ENCODE measurements around the gene S1PR1.
"Not testable (repeated sequence)": the region's sequence is repeated elsewhere in the genome, so short reads cannot be mapped to it uniquely, and the experiment has no call there.

S1PR1 gene

GRCh38 chr1:101220906-101221305 is 15.9 kb upstream of the S1PR1 start:
- DNase-seq, result no peak

DNA sequence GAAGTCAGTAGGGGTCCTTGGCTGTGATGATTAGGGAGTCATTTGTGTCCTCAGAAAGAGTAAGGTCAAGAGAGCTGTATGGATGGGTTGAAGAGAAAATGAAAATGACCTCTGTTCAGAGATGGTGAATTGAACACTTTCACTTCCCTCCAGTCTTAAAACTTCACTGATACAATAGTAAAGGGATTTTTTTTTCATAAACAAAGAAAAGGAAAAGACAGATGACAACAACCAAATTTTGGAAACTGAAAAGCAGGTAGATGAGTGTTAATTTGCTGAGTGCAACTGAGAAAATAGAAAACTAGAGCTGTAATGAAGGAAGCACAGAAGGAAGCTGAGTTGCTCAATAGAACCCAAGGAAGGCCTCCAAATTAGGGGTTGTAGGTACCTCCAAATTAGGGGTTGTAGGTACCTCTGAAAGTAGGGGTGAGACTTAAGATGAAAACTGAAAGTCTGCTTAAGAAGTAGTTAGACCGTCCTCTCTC is 14.8 kb upstream of the S1PR1 start:
- DNase-seq, result no peak

DNA sequence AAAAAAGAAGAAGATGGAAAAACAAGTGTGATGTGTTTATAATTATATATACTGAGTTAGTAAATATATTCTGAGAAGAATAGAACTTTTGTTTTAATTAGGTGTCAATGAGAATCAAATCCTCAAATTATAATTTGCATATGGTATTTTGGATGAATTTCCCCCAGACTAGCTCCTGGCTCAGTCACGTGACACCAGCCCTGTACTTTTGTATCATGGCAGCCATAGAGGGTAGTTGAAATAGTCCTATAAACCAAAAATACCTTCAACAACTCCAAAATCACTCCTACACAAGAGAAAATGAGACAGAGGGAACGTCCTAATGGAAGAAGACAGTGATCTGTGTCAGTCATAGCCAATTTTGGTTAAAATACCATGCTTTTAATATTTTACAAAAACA is 9.0 kb upstream of the S1PR1 start:
- no peak for DNase-seq

DNA sequence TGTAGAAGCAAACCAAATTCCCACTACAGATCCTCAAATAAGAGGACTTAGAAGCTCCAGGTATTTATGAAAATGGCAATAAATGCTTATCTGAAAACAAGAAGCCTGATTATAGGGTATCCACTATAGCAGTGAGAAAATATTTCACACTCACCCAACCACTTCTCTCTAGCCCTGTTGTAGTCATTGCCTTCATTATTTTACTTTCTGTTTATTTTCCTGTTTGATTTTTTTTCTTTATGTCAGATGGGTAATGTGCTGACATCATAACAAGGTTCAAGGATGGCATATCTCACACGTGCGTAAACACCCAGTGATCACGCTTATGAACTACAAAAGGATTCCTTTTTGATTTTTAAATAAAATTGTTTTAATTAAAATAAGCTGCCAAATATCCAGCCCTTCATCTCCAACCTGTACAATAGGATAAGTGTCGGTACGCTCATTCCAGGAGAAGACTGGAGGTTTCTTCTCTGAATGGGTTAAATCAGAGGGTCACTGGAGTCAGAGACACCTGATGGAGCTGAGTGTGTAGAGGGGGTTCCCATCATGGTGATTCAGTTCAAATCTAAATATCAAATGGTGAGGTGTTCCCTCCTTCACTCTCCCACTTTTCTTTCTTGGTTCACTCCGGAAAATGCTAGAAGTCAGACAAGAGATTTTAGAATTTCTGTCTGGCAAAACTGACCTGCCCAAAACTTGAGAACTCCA is 8.2 kb upstream of the S1PR1 start:
- no peak for DNase-seq

GRCh38 chr1:101232182-101232581 is 4.6 kb upstream of the S1PR1 start:
- not testable (repeated sequence) for DNase-seq

GRCh38 chr1:101233495-101233894 is 3.3 kb upstream of the S1PR1 start:
- no peak for DNase-seq

GRCh38 chr1:101235216-101235695 is 1.6 kb upstream of the S1PR1 start:
- DNase-seq, result no peak

DNA sequence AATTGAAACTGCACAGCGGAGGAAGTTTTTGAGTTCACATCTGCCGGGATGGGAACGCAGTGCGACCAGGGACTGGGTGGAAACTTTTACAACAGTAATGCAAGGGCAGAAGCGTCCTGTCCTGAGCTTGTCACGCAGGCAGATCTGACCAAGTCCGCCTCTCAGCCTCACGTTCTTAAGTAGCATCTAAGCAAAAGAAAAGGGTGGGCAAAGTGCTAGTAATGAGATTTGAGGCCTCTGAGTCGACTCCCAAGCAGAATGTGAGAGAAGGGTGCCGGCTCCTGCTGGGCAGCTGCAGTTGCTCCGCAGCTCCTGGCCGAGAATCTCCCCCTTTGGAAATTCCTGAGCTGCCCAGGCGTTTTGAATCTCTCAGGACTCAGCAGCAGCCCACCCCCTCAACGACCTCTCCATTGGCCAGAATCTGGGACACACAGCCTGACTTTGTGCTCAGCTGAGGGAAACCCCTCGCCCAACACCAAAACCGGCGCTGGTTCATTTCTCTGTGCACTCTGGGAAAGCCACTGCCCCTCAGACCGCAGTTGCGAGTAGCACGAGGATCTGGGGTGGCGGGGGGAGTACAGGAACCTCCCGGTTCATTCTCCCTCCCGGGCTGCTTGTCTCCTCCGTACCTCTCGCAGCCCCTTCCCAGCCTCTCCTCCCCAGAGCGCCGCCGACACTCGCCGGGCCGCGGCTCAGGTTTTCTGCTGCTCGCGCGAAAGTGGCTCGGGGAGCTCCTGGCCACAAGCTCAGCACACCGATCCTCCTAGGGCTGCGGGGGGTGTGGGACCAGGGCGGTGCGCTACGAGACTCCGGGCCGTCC is 913 bp upstream of the S1PR1 start:
- DNase-seq, result peak; percentile 13

DNA sequence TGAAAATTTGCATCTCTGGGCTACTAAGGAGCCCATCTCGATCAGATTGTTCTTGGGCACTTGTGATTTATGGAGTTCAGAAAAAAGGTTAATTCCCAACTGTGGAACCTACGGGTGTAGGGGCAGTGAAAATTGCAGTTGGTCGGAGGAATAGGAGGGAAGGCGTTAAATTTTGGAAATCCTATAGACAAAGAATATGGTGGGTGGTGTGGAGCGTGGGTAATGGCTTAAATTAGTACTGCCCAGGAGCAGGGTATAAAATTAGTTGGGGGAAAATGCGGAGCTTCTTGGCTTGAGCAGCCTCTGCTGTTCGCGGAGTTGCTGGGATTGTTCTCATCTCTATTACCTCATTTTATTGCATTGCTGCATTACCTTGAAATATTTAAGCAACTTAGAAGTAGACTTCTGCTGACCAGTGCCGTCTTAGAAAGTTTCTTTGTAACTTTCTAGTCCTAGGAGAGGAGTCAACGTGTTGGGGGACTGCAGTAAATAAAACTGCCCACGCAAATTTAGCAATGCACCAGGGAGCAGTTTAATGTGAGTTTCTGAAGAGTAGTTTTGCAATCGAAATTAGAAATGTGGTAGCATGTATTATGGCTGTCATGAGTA is 514 bp downstream of the S1PR1 start:
- DNase-seq, result no peak

- no peak for DNase-seq
Measured at GRCh38 chr1:101238031-101238628, 1.3 kb downstream of the S1PR1 start.

DNA sequence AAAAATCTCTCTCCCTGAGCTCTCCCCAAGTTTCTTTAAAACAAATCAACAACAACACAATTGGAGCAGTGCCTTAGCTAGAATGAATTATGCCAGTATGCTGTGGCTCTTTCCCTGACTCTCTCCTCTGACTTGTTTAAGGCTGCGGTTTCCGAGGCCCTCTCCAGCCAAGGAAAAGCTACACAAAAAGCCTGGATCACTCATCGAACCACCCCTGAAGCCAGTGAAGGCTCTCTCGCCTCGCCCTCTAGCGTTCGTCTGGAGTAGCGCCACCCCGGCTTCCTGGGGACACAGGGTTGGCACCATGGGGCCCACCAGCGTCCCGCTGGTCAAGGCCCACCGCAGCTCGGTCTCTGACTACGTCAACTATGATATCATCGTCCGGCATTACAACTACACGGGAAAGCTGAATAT is 1.9 kb downstream of the S1PR1 start:
- DNase-seq, result no peak

- no peak for DNase-seq
Measured at GRCh38 chr1:101239095-101240040, 2.5 kb downstream of the S1PR1 start.

DNA sequence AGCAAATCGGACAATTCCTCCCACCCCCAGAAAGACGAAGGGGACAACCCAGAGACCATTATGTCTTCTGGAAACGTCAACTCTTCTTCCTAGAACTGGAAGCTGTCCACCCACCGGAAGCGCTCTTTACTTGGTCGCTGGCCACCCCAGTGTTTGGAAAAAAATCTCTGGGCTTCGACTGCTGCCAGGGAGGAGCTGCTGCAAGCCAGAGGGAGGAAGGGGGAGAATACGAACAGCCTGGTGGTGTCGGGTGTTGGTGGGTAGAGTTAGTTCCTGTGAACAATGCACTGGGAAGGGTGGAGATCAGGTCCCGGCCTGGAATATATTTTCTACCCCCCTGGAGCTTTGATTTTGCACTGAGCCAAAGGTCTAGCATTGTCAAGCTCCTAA is 3.2 kb downstream of the S1PR1 start:
- DNase-seq, result no peak

GRCh38 chr1:101241485-101242225 is 4.8 kb downstream of the S1PR1 start:
- DNase-seq, result no peak

DNA sequence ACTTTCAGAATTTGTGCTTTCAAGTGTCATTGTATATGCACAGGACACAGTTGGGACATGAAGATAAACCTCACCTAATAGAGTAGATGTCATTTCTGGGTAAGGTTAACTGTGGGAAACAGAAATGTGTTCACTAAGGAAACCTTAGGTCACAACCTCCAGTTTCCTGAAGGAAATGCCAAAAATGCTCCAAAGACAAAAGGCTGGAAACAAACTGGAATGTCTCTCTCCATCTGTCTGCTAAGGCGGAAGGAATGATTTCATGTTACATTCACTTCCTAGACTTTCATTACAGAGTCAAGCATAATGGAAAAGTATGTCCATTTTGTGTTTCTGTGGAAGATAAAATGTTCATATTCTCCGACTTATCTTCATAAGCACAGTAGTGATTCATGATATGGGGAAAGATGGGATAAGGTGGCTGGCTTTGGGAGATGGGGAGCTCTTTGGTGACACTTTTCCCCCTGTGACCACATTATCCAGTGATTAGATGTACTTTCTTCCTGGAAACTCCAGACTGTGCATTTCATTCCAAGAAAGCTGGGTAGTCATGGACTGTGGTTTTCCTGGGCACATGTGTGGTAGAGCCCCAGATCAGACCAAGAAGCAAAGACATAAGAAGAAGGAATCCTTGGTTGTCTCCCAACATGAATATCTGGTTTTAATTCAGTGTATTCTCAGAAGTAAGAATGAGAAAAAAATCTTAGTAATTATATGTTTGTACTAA is 5.7 kb downstream of the S1PR1 start:
- no peak for DNase-seq

DNA sequence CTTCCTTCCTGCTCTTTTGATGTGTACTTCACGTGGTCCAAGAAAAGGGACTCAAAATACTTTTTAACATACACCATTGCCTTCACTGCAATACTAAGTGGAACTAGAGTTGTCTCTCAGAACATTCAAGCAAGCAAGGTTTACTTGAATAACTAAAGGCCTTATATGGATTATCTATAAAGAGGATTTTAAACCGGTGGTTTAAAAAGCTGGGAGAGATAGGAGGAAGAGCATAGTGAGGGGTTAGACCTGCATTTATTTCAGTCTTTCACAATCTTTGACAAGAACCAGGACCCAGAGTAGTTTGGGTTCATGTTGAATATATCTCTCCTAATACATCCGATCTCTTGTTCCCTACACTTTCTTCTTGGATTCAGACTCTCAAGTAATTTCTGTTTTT is 6.9 kb downstream of the S1PR1 start:
- no peak for DNase-seq

- no peak for DNase-seq
Measured at GRCh38 chr1:101244842-101245241, 8.0 kb downstream of the S1PR1 start.

DNA sequence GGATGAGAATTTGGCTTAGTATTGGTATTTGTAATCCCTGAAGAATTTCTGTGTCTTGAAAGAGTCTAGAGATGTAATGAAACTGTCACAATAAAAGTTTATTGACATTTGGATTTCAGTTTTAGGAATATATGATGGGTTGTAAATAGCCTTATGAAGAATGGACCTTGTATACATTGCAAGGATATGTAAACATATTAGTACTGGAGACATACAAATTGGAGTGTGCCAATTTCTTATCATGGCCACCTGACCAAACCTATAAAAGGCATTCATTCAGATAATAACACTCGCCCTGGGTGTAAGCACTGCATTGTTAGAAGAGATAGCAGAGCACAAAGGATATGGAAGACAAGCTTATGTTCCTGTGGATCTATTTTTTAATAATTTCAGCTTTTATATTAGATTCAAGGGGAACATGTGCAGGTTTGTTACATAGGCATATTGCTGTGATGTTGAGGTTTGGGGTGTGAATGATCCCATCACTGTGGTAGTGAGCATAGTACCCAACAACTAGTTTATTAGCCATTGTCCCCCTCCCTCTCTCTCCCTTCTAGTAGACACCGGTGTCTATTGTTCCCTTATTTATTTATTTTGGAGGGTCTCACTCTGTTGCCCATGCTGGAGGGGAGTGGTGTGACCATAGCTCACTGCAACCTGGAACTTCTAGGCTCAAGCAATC is 8.6 kb downstream of the S1PR1 start:
- DNase-seq, result no peak

- DNase-seq, result no peak
Measured at GRCh38 chr1:101247404-101248287, 10.8 kb downstream of the S1PR1 start.
